Stimulated activated CD4-positive, alpha-beta T cell treated with anti-CD3 and anti-CD28 coated beads, Interleukin-4, amount 100 ng/mL, for 48 hours (primary cell): ENCODE results near the gene DEPDC5.
"Not testable (repeated sequence)": the region's sequence is repeated elsewhere in the genome, so short reads cannot be mapped to it uniquely, and the experiment has no call there.

Experiments used
- DNase-seq, 2 donors: peaks; one replicate each; pipeline ENCODE4 v3.0.0-alpha.2; 2020; ENCODE audit warnings: low read depth in 2 of 2

DEPDC5 gene

DNA sequence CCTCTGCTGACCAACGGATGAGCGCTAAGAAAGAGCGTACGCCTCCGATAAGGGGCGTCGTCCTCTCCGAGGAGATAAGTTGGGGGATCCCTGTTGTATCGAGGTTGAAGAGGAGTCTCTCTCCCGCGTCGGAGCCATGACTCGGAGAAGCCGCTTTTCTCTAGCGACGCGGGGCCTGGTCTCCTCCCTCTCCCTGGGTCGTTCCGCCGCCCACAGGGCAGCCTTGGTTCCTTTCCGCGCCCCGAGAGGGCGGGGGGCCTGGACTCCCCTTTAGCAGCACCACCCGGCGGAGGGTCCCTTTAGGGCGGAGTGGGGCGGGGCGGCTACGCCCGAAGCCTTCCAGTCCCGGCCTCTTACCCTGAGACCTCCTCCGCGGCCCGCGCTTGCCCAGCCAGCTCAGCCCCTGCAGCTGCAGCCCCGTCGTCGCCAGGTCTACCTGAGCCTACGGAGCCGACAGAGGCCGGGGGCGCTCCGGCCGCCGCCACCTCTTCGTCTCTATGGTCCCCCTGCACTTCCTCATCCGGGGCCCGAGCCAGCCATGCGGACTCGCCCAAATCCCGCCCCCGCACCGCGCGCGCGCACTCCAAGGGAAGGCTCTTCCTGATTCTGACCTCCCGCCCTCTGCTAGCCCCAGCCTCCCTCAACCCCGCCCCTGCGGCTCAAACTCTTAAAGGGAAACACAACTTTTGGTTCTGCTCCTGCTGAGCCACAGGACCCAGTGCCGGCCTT is 4.0 kb upstream of the DEPDC5 start, which contains the start of gene PRR14L:
Gene PRR14L, minus strand, starts transcription at position 497 of the 729 bp plus-strand sequence. CDS start 11,272 bp downstream, outside the sequence.
- DNase-seq: peak; percentile 99 to 100

DNA sequence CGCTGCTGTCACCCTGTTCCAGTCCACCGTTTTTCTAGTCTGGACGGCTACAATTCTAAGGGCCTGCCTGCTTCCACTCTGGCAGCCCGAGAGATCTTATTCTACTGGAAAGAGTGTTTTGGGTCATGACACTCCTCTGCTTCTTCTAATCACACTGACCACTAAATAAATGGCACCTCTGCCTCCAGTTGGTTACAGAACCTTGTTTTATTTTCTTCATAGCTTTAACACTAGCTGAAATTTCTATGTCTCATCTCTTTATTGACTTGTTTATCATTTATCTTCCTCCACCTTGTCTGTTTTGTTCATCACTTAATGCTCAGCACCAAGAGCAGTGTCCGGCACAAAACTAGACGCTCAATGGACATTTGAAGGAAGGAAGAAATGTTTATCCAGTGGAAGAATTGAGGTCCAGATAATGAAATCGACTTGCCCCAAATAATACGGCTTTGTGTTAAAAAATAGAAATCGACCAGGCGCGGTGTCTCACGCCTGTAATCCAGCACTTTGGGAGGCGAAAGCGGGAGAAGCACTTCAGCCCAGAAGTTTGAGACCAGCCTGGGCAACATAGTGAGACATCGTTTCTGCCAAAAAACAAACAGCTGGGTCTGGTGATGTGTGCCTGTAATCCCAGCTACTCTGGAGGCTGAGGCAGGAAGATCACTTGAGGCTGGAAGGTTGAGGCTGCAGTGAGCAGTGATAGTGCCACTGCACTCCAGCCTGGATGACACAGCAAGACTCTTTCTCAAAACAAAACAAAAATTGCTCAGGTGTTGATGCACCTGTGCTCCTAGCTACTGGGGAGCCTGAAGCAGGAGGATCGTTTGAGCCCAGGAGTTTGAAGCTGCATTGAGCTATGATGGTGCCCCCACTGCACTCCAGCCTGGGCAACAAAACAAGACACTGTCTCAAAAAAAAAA is 3.2 kb upstream of the DEPDC5 start:
- DNase-seq: no peak

DNA sequence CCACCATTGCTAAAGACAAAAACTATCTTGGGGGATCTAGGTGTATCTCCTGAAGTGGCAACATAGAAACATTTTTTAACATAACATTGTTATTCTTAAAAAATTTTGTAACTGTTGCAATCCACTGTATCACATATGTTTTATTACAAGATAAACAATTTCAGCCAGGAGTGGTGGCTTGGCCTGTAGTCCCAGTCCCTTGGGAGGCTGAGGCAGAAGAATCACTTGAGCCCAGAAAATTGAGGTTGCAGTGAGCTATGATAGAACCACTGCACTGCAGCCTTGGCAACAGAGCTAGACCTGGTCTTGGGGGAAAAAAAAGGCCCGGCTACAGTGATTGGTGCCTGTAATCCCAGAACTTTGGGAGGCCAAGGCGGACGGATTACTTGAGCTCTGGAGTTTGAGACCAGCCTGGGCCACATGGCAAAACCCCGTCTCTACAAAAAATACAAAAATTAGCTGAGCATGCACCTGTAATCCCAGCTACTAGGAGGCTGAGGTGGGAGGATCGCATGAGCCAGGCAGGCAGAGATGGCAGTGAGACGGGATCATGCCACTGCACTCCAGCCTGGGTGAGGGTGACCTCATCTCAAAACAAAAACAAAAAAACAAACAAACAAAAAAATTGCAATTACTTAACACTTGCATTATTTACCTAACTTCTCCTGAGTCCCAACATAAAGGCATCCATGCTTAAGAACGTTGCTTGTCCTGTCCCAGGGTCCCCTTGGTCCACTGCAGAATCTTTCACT is 1.5 kb upstream of the DEPDC5 start:
- DNase-seq: no peak

DNA sequence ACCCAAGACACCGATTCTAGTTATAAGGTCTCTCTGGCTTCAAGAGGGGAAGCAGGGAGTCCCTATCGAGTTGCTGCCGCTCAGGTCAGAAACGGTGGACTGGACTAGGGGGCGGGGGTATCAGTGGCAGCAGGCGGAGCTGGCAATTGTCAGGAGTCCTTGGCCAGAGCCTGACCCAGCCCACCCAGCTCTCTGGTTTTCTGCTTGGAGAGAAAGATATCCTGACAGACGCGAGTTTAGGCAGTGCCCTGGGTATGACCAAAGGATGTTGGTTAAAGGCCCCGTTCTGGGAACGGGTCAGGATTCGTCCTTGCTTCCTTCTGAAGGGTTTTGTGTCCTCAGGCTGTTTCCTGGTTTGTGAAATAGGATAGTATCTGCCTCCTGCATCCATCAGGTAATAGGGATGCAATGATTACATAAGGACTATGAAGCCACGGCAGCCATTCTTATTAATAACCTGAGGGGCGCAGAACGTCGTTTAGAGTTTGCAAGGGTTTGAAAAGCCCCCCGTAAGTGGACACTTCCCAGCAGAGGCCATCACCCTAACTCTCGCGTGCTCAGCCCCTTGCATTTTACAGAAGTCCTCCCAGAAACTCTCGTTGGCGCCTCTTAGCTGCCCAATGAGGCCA is 700 bp upstream of the DEPDC5 start:
- DNase-seq: no peak

DNA sequence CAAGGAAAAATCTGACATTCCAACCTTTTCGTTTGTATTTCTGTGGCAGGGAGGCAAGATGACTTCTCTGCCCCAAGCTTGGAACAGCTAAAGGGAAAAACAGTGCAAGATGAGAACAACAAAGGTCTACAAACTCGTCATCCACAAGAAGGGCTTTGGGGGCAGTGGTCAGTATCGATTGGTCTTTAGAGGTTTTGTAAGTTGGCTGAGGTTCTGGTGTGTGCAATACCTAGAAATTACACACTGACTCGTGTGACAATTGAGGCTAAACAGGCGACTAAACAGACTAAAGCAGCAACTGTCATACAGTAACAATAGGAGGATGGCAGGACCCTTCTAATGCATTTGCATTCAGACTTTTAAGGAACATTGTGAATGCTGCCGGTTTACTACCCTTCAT is 994 bp downstream of the DEPDC5 start:
- DNase-seq: no peak

DNA sequence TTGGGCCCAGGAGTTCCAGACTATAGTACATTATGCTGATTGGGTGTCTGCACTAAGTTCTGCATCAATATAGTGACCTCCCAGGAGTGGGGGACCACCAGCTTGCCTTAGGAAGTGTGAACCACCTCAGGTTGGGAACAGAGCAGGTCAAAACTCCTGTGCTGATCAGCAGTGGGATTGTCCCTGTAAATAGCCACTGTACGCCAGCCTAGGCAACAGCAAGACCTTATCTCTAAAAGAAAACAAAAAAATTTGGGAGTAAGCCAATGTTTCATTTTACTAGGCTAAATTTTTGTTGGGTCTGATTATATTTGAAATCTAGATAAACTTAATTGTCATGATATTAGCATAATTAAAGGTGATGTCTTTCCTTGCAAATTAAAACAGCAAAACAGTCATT is 3.4 kb downstream of the DEPDC5 start:
- no peak for DNase-seq

DNA sequence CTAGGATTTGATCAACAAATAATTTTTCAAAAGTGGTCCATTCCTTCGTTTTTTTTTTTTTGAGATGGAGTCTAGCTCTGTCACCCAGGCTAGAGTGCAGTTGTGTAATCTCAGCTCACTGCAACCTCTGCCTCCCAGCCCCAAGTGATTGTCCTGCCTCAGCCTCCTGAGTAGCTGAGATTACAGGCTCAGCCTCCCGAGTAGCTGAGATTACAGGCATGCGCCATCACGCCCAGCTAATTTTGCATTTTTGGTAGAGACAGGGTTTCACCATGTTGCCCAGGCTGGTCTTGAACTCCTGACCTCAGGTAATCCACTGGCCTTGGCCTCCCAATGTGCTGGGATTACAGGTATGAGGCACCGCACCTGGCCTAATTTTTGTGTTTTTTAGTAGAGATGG is 5.0 kb downstream of the DEPDC5 start:
- DNase-seq: not testable (repeated sequence)

DNA sequence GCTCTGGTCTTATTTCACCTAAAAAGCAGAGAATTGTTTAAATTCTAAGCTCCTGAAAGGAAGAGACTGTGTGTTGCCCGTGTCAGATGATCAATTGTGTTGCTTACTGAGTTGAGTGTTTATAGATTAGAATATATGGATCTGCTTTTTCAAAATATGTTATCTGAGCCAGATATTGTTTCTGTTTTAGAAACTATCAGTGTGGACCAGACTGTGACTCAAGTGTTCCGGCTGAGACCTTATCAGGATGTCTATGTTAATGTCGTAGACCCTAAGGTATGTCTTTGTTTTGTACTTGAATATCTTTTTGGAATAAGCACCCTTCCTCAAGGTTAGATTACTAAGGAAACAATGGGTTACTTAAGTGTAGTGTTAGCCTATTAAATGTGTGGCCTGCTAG is 11.0 kb downstream of the DEPDC5 start:
- no peak for DNase-seq

DNA sequence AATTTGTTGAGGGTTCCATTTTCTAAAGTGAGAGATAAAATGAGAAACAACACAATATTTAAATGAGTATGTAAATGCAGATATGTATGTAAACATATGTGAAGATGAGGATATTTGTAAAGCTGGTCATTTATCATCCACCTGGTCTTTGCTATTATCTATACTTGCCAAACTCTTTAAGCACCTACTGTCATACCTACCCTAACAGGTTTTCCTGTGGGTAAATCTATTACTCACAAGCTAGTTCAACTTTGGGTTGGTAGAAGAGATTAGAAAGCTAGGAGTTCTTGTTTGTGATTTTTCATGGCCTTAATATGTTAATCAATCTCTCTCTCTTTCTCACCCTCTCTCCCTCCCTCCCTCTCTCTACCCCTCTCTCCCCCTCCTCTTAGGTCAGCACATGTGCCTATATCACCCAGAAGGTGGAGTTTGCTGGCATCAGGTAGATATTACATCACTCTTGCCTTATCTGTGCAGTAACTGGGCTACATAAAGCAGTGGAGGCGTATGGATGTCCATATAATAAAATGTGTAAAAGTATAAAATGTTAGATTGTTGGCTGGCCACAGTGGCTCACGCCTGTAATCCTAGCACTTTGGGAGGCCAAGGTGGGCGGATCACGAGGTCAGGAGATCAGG is 14.7 kb downstream of the DEPDC5 start:
- DNase-seq: no peak

DNA sequence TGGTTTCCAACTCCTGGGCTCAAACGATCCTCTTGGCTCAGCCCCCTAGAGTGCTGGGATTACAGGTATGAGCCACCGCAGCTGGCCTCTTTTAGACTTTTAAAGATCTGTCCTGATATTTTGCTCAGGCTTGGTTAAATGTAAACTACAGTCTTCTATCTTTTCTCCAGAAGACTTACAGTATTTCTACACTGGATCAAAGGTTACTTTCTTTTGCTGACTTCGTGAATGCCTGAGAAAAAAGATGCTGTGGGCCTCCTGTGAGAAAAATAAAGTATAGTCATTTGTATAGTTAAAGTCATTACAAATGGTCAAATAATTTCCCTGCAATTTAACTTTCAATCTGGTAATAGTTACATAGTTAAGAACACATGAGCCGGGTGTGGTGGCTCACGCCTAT is 19.6 kb downstream of the DEPDC5 start:
- DNase-seq: no peak

DNA sequence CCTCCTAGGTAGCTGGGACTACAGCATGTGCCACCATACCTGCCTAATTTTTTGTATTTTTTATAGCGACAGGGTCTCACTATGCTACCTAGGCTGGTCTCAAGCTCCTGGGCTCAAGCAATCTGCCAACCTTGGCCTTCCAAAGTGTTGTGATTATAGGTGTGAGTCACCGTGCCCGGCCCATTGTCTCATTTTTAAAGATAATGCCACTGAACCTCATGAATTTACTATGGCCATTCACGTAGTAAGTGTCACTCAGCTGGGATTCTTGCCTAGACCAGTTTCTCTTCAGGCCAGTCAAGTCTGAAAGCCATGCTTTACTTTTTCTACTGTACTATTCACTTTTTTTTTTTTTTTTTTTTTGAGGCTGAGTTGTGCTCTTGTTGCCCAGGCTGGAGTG is 22.4 kb downstream of the DEPDC5 start:
- DNase-seq: no peak

DNA sequence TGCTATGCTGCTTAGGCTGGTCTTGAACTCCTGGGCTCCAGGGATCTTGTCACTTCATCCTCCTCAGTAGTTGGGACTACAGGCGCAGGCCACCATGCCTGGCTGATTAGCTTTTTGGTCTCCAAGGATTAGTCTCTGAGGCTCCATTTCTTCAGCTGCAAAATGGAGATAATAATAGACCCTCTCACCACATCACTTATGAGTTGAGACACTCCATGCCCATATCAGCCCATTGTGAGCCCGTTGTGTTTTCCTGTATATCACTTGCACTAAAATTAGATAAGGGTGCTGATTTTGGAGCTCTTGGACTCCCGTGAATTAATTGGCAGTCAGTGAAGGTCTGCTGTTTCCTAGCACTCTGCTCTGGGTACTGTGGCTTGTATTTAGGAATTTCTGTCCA is 36.0 kb downstream of the DEPDC5 start:
- DNase-seq: no peak

DNA sequence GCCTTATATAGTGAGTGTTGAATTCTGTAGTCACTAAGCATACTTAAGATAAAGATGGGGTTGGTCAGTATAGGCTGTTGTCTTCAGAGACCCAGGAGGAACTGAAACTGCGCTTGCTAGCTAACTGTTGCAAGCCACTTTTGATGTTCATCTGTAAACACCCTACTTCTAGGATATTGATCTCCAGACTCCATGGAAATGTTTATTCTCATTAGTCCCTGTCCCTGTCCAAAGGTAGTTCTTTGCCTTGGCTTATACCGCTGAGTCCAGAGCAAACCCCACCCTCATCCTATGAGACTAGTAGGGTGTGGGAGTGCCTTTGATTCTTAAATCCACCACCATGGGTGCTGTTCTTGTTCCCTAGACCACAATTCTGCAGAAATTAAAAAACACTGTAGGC is 36.4 kb downstream of the DEPDC5 start:
- DNase-seq: no peak

DNA sequence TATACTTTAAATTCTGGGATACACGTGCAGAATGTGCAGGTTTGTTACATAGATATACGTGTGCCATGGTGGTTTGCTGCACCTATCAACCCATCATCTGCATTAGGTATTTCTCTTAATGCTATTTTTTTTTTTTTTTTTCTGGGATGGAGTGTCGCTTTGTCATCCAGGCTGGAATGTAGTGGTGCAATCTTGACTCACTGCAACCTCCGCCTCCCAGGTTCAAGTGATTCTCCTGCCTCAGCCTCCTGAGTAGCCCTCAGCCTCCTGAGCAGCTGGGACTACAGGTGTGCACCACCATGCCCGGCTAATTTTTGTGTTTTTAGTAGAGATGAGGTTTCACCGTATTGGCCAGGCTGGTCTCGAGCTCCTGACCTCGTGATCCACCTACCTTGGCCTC is 45.5 kb downstream of the DEPDC5 start:
- not testable (repeated sequence) for DNase-seq

DNA sequence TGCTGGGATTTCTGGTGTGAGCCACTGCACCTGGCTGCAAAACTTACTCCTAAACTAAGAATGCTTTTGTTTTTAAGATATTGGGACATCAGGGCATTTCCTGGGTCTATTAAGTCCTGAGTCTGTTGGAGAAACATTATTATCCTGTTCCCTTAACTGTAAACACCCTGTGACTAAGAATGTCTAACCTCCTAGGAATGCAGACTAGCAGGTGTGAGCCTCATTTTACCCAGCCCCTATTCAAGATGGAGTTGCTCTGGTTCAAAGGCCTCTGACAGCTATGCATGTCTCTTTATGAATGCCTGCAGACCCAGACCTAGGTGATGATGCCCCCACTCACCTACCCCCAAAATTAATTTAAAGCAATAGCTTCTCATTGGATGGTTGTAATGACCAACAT is 46.2 kb downstream of the DEPDC5 start:
- DNase-seq: no peak

DNA sequence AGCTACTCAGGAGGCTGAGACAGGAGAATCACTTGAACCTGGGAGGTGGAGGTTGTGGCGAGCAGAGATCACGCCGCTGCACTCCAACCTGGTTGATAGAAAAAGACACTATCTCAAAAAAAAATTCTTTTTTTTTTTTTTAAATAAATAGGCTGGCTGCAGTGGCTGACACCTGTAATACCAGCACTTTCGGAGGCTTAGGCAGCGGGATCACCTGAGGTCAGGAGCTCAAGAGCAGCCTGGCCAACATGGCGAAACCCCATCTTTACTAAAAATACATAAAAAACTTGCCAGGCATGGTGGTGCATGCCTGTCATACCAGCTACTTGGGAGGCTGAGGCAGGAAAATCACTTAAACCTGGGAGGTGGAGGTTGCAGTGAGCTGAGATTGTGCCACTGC is 47.0 kb downstream of the DEPDC5 start:
- not testable (repeated sequence) for DNase-seq

DNA sequence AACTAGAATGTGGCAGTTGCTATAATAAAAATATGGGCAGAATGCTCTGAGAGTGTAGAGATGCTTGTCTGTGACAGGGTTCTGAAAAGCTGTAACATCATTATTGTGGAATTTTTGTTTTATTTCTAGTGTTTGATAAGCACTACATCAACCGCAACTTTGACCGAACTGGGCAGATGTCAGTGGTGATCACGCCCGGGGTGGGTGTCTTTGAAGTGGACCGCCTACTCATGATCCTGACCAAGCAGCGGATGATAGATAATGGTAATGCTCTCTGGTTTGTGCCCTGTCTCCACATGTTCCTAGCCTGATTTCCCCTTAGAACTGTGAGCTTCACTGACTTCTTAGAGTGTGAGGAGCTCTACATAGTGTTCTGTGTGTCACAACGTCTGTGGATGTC is 48.8 kb downstream of the DEPDC5 start:
- no peak for DNase-seq

DNA sequence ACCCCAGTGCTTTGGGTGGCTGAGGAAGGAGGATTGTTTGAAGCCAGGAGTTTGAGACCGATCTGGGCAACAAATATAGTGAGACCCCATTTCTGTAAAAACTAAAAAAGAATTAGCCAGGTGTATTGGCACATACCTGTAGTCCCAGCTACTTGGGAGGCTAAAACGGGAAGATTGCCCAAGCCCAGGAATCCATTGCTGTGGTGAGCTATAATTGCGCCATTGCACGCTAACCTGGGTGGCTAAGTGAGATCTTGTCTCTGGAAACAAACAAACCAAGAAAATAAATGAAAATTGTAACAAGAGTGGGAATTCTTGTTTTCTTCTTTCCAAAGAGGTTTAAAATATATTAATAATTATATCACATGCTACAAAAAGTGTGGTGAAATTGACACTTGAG is 52.9 kb downstream of the DEPDC5 start:
- DNase-seq: no peak

DNA sequence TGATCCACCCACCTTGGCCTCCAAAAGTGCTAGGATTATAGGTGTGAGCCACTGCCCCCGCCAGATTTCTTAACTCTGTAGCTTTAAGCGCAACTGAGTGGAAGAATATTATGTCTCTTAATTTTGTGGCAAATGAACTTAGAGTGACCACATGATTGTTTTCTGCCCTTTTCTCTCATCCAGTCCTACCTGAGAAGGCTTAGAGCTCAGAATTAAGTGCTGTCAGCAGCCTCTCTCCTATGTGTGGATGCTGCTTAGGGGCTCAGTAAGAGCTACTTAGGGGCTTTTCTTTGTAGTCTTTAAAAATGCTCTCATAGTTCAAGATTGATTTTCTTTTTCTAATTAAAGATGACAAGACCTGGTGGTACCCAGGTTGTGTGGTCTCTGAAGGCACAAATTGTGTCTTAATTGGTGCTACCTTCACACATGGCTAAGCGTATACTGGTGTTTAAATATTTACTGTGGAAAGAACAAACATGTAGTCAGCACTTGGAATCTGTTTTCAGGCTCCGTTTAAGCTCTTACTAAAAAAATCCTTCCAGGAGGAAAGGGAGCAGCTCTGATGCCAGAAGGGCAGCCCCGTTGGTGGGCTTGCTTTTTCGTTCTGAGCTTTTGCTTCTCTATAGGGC is 59.3 kb downstream of the DEPDC5 start:
- DNase-seq: no peak

DNA sequence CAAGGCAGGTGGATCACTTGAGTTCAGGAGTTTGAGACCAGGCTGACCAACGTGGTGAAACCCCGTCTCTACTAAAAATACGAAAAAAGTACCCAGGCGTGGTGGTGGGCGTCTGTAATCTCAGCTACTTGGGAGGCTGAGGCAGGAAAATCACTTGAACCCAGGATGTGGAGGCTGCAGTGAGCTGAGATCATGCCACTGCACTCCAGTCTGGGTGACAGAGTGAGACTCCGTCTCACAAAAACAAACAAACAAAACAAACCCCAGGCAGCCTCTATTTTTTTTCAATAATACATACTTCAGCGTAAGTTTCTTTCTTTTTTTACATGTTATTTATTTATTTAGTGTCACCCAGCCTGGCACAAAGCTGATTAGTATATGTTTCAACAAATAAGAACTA is 60.1 kb downstream of the DEPDC5 start:
- not testable (repeated sequence) for DNase-seq

DNA sequence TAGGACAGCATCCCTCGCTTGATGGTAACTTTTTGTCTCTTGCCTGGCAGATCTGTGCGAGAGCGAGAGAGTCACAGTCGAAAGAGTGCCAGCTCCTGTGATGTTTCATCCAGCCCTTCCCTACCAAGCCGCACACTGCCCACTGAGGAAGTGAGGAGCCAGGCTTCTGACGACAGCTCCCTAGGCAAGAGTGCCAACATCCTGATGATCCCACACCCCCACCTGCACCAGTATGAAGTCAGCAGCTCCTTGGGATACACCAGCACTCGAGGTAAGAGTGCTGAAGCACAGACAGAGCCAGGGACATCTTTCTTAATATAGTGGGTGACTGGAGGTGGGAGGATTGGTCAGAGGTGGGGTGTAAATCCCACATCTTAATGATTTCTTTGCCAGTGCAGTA is 61.1 kb downstream of the DEPDC5 start:
- no peak for DNase-seq
